ENCODE measurements around the gene DLL1. TPM values are rescaled to one million over a fixed set of nuclear protein-coding genes. Genes with fewer than 3 reads are reported as not detected.

DLL1 gene
- total and polyA plus RNA-seq, 9 of the 15 experiments (the other 6 are each of a cell fraction or from before 2014, with no cell fraction given): not detected

DNA sequence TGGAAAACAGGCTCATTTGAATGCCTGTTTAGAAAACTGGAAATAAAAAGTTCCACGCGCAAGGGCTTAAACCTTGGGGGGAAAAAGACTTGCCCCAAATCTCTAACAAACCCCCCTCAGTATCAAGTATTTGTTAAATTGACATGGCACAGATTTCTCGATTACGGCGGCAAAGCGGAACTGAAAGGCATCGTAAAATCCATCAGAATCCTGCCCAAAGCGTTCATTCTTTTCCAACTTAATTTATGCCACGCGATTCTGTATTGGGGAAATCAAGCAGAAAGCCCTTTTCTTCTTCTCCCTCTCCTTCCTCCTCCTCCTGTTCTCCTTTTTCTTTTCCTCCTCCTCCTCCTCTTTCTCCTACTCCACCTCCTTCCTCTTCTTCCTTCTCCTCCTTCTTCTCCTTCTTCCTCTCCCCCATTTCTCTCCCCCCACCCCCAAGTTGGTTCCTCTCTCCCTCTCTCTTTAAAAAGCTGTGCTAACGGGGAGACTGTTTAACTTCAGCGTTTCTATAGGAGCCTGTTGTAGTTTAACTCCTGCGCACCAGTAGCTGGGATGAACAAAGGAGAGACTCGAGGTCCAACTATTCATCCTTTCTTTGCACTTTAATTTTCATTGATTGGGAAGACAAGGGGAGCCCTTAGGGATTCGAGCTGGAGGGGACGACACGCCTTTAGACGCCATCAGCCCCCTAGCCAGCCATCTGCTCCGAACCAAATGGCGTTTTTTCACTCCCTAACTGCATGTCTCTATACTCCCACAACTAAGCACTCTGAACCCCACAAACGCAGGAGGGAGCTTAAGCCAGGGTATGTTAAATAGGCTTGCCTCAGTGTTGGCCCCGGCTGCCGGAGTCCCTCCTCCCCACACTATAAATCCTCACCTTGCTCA lies 2.7 kb upstream of the DLL1 start:
- no peak for ATAC-seq
- ChIA-PET CTCF (ENCODE audit: low intra/inter-chr PET ratio) (interaction anchor here (1.0 kb wide), 1 partner anchor 12 kb away, joined by 3 read pairs; no protein-coding TSS in a partner anchor), POLR2A (no interaction called here)
- FAIRE-seq: no peak
- DNase-seq (ENCODE audit: extremely low read depth in 1 of 4, low spot score in 3 of 4): no peak
- H3K9ac ChIP-seq (ENCODE audit: insufficient read depth in 1 of 2, low read depth in 2 of 2, low read length in 2 of 2): no peak overlapping the region
- H3K4me2 ChIP-seq (ENCODE audit: insufficient read depth, low read length): no peak overlapping the region
- H3K36me3 ChIP-seq (ENCODE audit: control insufficient read depth, insufficient read depth, low read length): no peaks in the 10 kb centered on the region
- 21% methylated on average over 21 of the region's 23 CpGs for WGBS (ENCODE audit: insufficient coverage, low coverage, missing lambda C conversion rate)
- H3K27me3 ChIP-seq (ENCODE audit: control insufficient read depth in 2 of 2, insufficient read depth in 2 of 2, low read length in 2 of 2): peaks cover 76 to 88% of the 10 kb centered on the region in 2 experiments
- H4K20me1 ChIP-seq (replicated peaks; ENCODE audit: control insufficient read depth, insufficient read depth, low read length): peaks cover 12% of the 10 kb centered on the region
- H3K4me1 ChIP-seq (replicated peaks in 1 of 2; ENCODE audit: control insufficient read depth in 2 of 2, insufficient read depth in 2 of 2, low read length in 2 of 2): peaks cover 0 to 51% of the 10 kb centered on the region in 2 experiments; a peak in 3 of 5 replicates
- in situ Hi-C loops (cut with MboI) (no loop called here), intact Hi-C loops (cut with micrococcal nuclease) (loop anchor here (5.0 to 10.0 kb wide), 2 partner anchors 134 to 221 kb away; no protein-coding TSS in a partner anchor)
- H3K79me2 ChIP-seq (ENCODE audit: control insufficient read depth, insufficient read depth, low read length): no peaks in the 10 kb centered on the region
- no peak overlapping the region for H2AFZ ChIP-seq (ENCODE audit: low read depth, low read length)
- BruUV-seq (replicated peaks): no TSS peak
- no peaks in the 10 kb centered on the region for H3K9me1 ChIP-seq (ENCODE audit: control insufficient read depth, insufficient read depth, low read length)
- no peak overlapping the region for H3K4me3 ChIP-seq
- no peak overlapping the region for H3K27ac ChIP-seq (ENCODE audit: extremely low read depth, low read depth, low read length)
- no peaks in the 10 kb centered on the region for H3K9me3 ChIP-seq (replicated peaks; ENCODE audit: control insufficient read depth, insufficient read depth, low read depth, low read length)
- TF ChIP-seq TBP (optimal IDR thresholded peaks at IDR 0.05; ENCODE audit: low read depth, low read length) (no peak), EGR1 (conservative IDR thresholded peaks at IDR 0.05) (no peak), NCOA4 (IDR thresholded peaks at IDR 0.05; ENCODE audit: partially characterized antibody) (no peak), MIER1 (IDR thresholded peaks at IDR 0.05; ENCODE audit: low read depth) (no peak), MAFF (IDR thresholded peaks at IDR 0.05; ENCODE audit: low read length) (no peak), POLR2AphosphoS2 (IDR thresholded peaks at IDR 0.05; ENCODE audit: low read length) (no peak), HMGN3 (IDR thresholded peaks at IDR 0.05; ENCODE audit: borderline replicate concordance, extremely low read depth, insufficient read length, low read depth, low read length) (no peak), ZNF239 (CRISPR knock-in tag; IDR thresholded peaks at IDR 0.05) (no peak), CHCHD3 (CRISPR knock-in tag; IDR thresholded peaks at IDR 0.05) (no peak), SRSF9 (IDR thresholded peaks at IDR 0.05; ENCODE audit: borderline replicate concordance, low read depth, low read length) (no peak), CBX2 (IDR thresholded peaks at IDR 0.05; ENCODE audit: insufficient read depth, low read length, poor library complexity, severe bottlenecking) (peak; percentile 81), NR0B1 (IDR thresholded peaks at IDR 0.05; ENCODE audit: partially characterized antibody) (no peak), CBX8 (IDR thresholded peaks at IDR 0.05; ENCODE audit: borderline replicate concordance, extremely low read depth, low read depth, low read length, poor library complexity, severe bottlenecking) (peak; percentile 49), NFIC (IDR thresholded peaks at IDR 0.05) (no peak)
- TF ChIP-seq, protein P1, sequence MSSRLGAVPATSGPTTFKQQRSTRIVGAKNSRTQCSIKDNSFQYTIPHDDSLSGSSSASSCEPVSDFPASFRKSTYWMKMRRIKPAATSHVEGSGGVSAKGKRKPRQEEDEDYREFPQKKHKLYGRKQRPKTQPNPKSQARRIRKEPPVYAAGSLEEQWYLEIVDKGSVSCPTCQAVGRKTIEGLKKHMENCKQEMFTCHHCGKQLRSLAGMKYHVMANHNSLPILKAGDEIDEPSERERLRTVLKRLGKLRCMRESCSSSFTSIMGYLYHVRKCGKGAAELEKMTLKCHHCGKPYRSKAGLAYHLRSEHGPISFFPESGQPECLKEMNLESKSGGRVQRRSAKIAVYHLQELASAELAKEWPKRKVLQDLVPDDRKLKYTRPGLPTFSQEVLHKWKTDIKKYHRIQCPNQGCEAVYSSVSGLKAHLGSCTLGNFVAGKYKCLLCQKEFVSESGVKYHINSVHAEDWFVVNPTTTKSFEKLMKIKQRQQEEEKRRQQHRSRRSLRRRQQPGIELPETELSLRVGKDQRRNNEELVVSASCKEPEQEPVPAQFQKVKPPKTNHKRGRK (tag; IDR thresholded peaks at IDR 0.05): 0 out of 2 replicates have a peak, but pooled peaks have one; percentile 42
